Measurements from ENCODE around the gene MEN1.

The MEN1 gene

DNA sequence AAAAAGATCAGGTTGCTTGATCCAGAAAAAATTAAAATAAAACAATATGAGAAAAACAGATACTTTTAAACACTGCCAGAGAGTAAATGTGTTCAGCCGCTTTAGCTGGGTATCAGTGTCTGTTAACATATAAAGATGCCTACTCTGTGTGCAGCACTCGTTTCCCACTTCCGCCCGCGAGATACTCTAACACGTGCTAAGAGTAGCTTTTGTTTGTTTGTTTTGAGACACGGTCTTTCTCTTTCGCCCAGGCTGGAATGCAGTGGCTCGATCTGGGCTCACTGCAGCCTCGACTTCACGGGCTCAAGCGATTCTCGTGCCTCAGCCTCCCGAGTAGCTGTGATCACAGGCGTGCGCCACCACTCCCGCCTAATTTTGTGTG is 531 bp upstream of the MEN1 start:
- Histone ChIP-seq H3K27ac (ENCODE audit: insufficient read depth, low read length, poor library complexity, severe bottlenecking) (peak overlapping the region; percentile 86), H3K36me3 (ENCODE audit: control insufficient read depth, insufficient read depth, low read length) (peaks cover 7% of the 10 kb centered on the region), H3K4me3 (ENCODE audit: insufficient read depth, low read depth, low read length, poor library complexity, severe bottlenecking) (peak overlapping the region; percentile 77), H3K27me3 (replicated peaks; ENCODE audit: control insufficient read depth, insufficient read depth, low read length, poor library complexity, severe bottlenecking) (no peaks in the 10 kb centered on the region), H3K9me3 (ENCODE audit: control insufficient read depth, low read length) (no peaks in the 10 kb centered on the region), H3K4me1 (ENCODE audit: control insufficient read depth, insufficient read depth, low read length, poor library complexity, severe bottlenecking) (peaks cover 14% of the 10 kb centered on the region)
- DNase-seq, result peak; percentile 27 to 46 (median 35)

DNA sequence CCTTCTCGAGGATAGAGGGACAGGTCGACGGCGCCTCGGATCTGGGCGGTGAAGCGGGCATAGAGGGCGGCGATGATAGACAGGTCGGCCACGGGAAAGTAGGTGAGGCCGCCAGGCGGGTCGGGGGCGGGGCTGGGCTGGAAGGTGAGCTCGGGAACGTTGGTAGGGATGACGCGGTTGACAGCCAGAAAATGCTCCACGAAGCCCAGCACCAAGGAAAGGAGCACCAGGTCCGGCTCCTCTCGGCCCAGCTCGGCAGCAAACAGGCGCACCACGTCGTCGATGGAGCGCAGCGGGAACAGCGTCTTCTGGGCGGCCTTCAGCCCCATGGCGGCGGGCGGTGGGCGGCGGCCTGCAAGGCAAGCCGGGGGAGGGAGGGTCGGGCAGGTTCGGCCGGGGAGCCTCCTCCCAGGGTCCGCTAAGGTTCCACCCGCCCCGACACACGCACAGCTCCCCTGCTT is 540 bp downstream of the MEN1 start:
- H3K27me3 ChIP-seq (replicated peaks; ENCODE audit: control insufficient read depth, insufficient read depth, low read length, poor library complexity, severe bottlenecking), result no peaks in the 10 kb centered on the region
- peaks cover 14% of the 10 kb centered on the region for H3K4me1 ChIP-seq (ENCODE audit: control insufficient read depth, insufficient read depth, low read length, poor library complexity, severe bottlenecking)
- H3K36me3 ChIP-seq (ENCODE audit: control insufficient read depth, insufficient read depth, low read length), result peaks cover 16% of the 10 kb centered on the region
- no peaks in the 10 kb centered on the region for H3K9me3 ChIP-seq (ENCODE audit: control insufficient read depth, low read length)
- H3K4me3 ChIP-seq (ENCODE audit: insufficient read depth, low read depth, low read length, poor library complexity, severe bottlenecking), result peak overlapping the region; percentile 77
- no peak for DNase-seq
- H3K27ac ChIP-seq (ENCODE audit: insufficient read depth, low read length, poor library complexity, severe bottlenecking), result peak overlapping the region; percentile 86

GRCh38 chr11:64805481-64805880 is 4.9 kb downstream of the MEN1 start:
- Histone ChIP-seq H3K9me3 (ENCODE audit: control insufficient read depth, low read length) (no peaks in the 10 kb centered on the region), H3K4me3 (ENCODE audit: insufficient read depth, low read depth, low read length, poor library complexity, severe bottlenecking) (no peak overlapping the region), H3K4me1 (ENCODE audit: control insufficient read depth, insufficient read depth, low read length, poor library complexity, severe bottlenecking) (peaks cover 30% of the 10 kb centered on the region), H3K27me3 (replicated peaks; ENCODE audit: control insufficient read depth, insufficient read depth, low read length, poor library complexity, severe bottlenecking) (no peaks in the 10 kb centered on the region), H3K36me3 (ENCODE audit: control insufficient read depth, insufficient read depth, low read length) (peaks cover 23% of the 10 kb centered on the region), H3K27ac (ENCODE audit: insufficient read depth, low read length, poor library complexity, severe bottlenecking) (no peak overlapping the region)
- DNase-seq, result no peak

GRCh38 chr11:64804346-64805210 is 5.8 kb downstream of the MEN1 start:
- peak overlapping the region; percentile 91 for H3K27ac ChIP-seq (ENCODE audit: insufficient read depth, low read length, poor library complexity, severe bottlenecking)
- no peak overlapping the region for H3K4me3 ChIP-seq (ENCODE audit: insufficient read depth, low read depth, low read length, poor library complexity, severe bottlenecking)
- peaks cover 27% of the 10 kb centered on the region for H3K4me1 ChIP-seq (ENCODE audit: control insufficient read depth, insufficient read depth, low read length, poor library complexity, severe bottlenecking)
- peaks cover 32% of the 10 kb centered on the region for H3K36me3 ChIP-seq (ENCODE audit: control insufficient read depth, insufficient read depth, low read length)
- no peak for DNase-seq
- H3K9me3 ChIP-seq (ENCODE audit: control insufficient read depth, low read length), result no peaks in the 10 kb centered on the region
- no peaks in the 10 kb centered on the region for H3K27me3 ChIP-seq (replicated peaks; ENCODE audit: control insufficient read depth, insufficient read depth, low read length, poor library complexity, severe bottlenecking)

DNA sequence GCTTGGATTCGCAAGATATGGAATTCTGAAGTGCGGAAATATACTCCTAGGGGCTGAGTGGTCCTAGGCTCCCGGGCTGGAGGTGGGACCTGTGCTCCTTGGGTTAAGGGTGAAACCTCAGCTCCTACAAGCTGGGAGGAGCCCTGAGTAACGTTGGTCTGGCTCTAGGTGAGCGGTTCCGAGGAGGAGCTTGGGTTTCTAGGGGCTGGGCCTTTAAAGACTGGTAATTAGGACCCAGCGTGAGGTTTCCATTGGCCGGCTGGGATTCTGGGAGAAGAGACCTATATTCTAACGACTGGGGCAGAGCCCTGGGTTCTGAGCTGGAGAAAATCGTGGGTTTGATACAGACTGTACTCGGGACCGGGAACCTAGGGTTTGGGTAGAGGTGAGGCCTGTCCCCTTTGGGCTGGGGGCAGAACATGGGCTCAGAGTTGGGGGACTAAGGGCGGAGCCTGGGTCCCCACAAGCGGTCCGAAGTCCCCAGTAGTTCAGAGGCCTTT is 6.5 kb downstream of the MEN1 start:
- DNase-seq, result no peak

GRCh38 chr11:64803158-64803845 is 7.0 kb downstream of the MEN1 start, which contains the start of gene MAP4K2:
Gene MAP4K2 (minus strand): TSS chr11:64803214. CDS start chr11:64803149, 65 bp downstream.
- Histone ChIP-seq H3K4me3 (ENCODE audit: insufficient read depth, low read depth, low read length, poor library complexity, severe bottlenecking) (peak within 1 kb of the TSS; percentile 63), H3K27me3 (replicated peaks; ENCODE audit: control insufficient read depth, insufficient read depth, low read length, poor library complexity, severe bottlenecking) (no peaks in the 10 kb centered on the region), H3K9me3 (ENCODE audit: control insufficient read depth, low read length) (no peaks in the 10 kb centered on the region), H3K36me3 (ENCODE audit: control insufficient read depth, insufficient read depth, low read length) (peaks cover 43% of the 10 kb centered on the region), H3K4me1 (ENCODE audit: control insufficient read depth, insufficient read depth, low read length, poor library complexity, severe bottlenecking) (peaks cover 22% of the 10 kb centered on the region), H3K27ac (ENCODE audit: insufficient read depth, low read length, poor library complexity, severe bottlenecking) (peak within 1 kb of the TSS; percentile 91)
- DNase-seq, result peak; percentile 80 to 85 (median 85)

More for the DNA sequence above, 6.5 kb downstream of the MEN1 start:
- Histone ChIP-seq H3K4me3 (ENCODE audit: insufficient read depth, low read depth, low read length, poor library complexity, severe bottlenecking) (peak overlapping the region; percentile 55), H3K36me3 (ENCODE audit: control insufficient read depth, insufficient read depth, low read length) (peaks cover 39% of the 10 kb centered on the region), H3K9me3 (ENCODE audit: control insufficient read depth, low read length) (no peaks in the 10 kb centered on the region), H3K27ac (ENCODE audit: insufficient read depth, low read length, poor library complexity, severe bottlenecking) (peak overlapping the region; percentile 91), H3K27me3 (replicated peaks; ENCODE audit: control insufficient read depth, insufficient read depth, low read length, poor library complexity, severe bottlenecking) (no peaks in the 10 kb centered on the region), H3K4me1 (ENCODE audit: control insufficient read depth, insufficient read depth, low read length, poor library complexity, severe bottlenecking) (peaks cover 22% of the 10 kb centered on the region)

DNA sequence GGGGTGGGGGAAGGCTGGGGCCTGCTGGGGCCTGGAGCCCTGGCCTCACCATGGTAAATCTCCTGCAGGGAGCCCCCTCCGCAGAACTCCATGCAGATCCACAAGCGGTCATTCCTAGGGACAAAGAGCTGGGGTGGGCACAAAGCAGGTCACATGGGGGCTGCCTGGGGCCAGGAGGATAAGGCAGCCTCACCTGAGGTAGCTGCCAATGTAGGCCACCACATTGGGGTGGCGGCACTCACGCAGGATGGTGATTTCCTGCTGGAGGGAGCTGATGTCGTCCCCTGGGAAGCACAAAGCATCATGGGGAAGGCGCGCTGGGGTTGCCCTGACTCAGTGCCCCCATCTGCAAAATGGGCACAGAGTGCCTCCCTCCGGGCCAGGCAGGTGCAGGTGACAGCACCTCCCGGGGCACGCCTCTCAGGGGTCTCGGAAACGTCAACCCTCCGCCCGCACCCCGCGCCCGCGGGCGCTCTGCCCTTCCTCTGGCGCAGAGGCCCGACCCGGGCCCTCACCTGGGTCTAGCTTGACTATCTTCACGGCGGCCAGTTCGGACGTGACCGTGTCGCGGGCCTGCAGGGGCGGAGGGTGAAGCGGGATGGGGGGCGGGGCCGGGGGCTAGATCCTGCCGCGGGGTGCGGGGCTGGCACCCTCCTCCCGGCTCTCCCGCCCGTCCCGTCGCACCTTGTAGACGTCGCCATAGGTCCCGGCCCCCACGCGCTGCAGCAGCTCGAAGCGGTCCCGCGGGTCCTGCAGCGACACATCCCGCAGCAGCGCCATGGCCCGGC is 7.8 kb downstream of the MEN1 start:
- DNase-seq, result peak; percentile 28 to 34 (median 31)
- Histone ChIP-seq H3K4me1 (ENCODE audit: control insufficient read depth, insufficient read depth, low read length, poor library complexity, severe bottlenecking) (peaks cover 22% of the 10 kb centered on the region), H3K9me3 (ENCODE audit: control insufficient read depth, low read length) (no peaks in the 10 kb centered on the region), H3K4me3 (ENCODE audit: insufficient read depth, low read depth, low read length, poor library complexity, severe bottlenecking) (peak overlapping the region; percentile 63), H3K27me3 (replicated peaks; ENCODE audit: control insufficient read depth, insufficient read depth, low read length, poor library complexity, severe bottlenecking) (no peaks in the 10 kb centered on the region), H3K36me3 (ENCODE audit: control insufficient read depth, insufficient read depth, low read length) (peaks cover 44% of the 10 kb centered on the region), H3K27ac (ENCODE audit: insufficient read depth, low read length, poor library complexity, severe bottlenecking) (peak overlapping the region; percentile 72)

- peak in 1 of 3 donors; percentile 16 for DNase-seq
- Histone ChIP-seq H3K27ac (ENCODE audit: insufficient read depth, low read length, poor library complexity, severe bottlenecking) (peak overlapping the region; percentile 72), H3K9me3 (ENCODE audit: control insufficient read depth, low read length) (no peaks in the 10 kb centered on the region), H3K4me3 (ENCODE audit: insufficient read depth, low read depth, low read length, poor library complexity, severe bottlenecking) (peak overlapping the region; percentile 63), H3K27me3 (replicated peaks; ENCODE audit: control insufficient read depth, insufficient read depth, low read length, poor library complexity, severe bottlenecking) (no peaks in the 10 kb centered on the region), H3K4me1 (ENCODE audit: control insufficient read depth, insufficient read depth, low read length, poor library complexity, severe bottlenecking) (peaks cover 22% of the 10 kb centered on the region), H3K36me3 (ENCODE audit: control insufficient read depth, insufficient read depth, low read length) (peaks cover 46% of the 10 kb centered on the region)
Observed at GRCh38 chr11:64801561-64802369, 8.6 kb downstream of the MEN1 start.

DNA sequence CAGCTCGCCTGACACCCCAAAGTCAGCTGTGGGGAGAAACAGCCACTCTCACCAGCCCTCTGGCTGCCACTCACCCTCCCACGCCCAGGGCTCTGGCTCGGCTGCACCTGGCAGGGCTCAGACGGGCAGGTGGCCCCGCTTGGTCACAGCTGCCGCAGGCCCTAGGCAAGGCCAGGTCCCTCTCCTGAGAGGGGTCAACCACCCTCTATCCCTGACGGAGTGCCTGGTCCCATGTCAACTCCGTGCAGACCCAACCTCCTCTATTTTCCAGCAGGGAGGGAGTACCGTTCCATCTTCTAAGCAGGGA is 9.2 kb downstream of the MEN1 start:
- DNase-seq, result no peak
- no peak overlapping the region for H3K4me3 ChIP-seq (ENCODE audit: insufficient read depth, low read depth, low read length, poor library complexity, severe bottlenecking)
- no peaks in the 10 kb centered on the region for H3K27me3 ChIP-seq (replicated peaks; ENCODE audit: control insufficient read depth, insufficient read depth, low read length, poor library complexity, severe bottlenecking)
- H3K36me3 ChIP-seq (ENCODE audit: control insufficient read depth, insufficient read depth, low read length), result peaks cover 52% of the 10 kb centered on the region
- H3K27ac ChIP-seq (ENCODE audit: insufficient read depth, low read length, poor library complexity, severe bottlenecking), result no peak overlapping the region
- peaks cover 22% of the 10 kb centered on the region for H3K4me1 ChIP-seq (ENCODE audit: control insufficient read depth, insufficient read depth, low read length, poor library complexity, severe bottlenecking)
- H3K9me3 ChIP-seq (ENCODE audit: control insufficient read depth, low read length), result no peaks in the 10 kb centered on the region
